H1 (cell line): ENCODE data around the gene REM1. TPM values are rescaled to one million over a fixed set of nuclear protein-coding genes. Genes with fewer than 3 reads are reported as not detected.

Experiments
- CTCF ChIA-PET: fragments of 300-600 bp; sonication (Branson Sonifier 250); formaldehyde crosslinking; loops from one replicate; lab custom pipeline; 2021; ENCODE audit not compliant: partially characterized antibody; lab: Charles Lee
- POLR2A ChIA-PET: fragments of 300-600 bp; sonication (Branson Sonifier 250); formaldehyde crosslinking; loops from one replicate; lab custom pipeline; 2021; ENCODE audit warnings: inconsistent platforms; ENCODE audit not compliant: partially characterized antibody; lab: Charles Lee
- DNase-seq, 2 experiments: peaks; one replicate each; pipeline versions ENCODE4 v3.0.0 to v3.0.0-alpha.2; 2010 to 2022; ENCODE audit warnings: low spot score in 2 of 2, low read depth in 1 of 2, mixed read lengths in 1 of 2
- FAIRE-seq: peaks from 2 replicates; lab custom pipeline; 2011; peaks lifted over from hg19 to GRCh38; lab: Jason Lieb, UNC
- H2AFZ ChIP-seq: 2 replicates; pipeline ENCODE4 v1.8.1; 2012; ENCODE audit warnings: low read length, inconsistent platforms
- H2AK5ac ChIP-seq: 2 replicates; pipeline ENCODE4 v1.6.1; 2013; ENCODE audit warnings: low read depth, low read length
- H2BK120ac ChIP-seq: replicated peaks from 2 replicates; pipeline ENCODE3; 2013; ENCODE audit warnings: low read depth, low read length, inconsistent platforms
- H2BK12ac ChIP-seq: 2 replicates; pipeline ENCODE4 v1.6.1; 2013; ENCODE audit warnings: low read depth, low read length
- H2BK15ac ChIP-seq: 2 replicates; pipeline ENCODE4 v1.6.1; 2013; ENCODE audit warnings: low read length
- H2BK20ac ChIP-seq: 2 replicates; pipeline ENCODE4 v1.6.1; 2013; ENCODE audit warnings: low read length
- H2BK5ac ChIP-seq: 2 replicates; pipeline ENCODE4 v1.6.1; 2013; ENCODE audit warnings: low read depth, low read length
- H3K14ac ChIP-seq: 2 replicates; pipeline ENCODE4 v1.6.1; 2013; ENCODE audit warnings: inconsistent platforms; ENCODE audit not compliant: insufficient read length
- H3K18ac ChIP-seq: 2 replicates; pipeline ENCODE4 v1.6.1; 2013; ENCODE audit warnings: low read length; ENCODE audit errors: extremely low read depth
- H3K23ac ChIP-seq: 2 replicates; pipeline ENCODE4 v1.6.1; 2013; ENCODE audit warnings: inconsistent platforms; ENCODE audit not compliant: insufficient read length
- H3K23me2 ChIP-seq: 2 replicates; pipeline ENCODE4 v1.6.1; 2013; ENCODE audit warnings: low read depth, low read length
- H3K27ac ChIP-seq: 2 replicates; pipeline ENCODE4 v1.6.1; 2011; ENCODE audit warnings: low read depth, low read length, inconsistent platforms
- H3K27me3 ChIP-seq, 4 experiments: replicated peaks in 1 of 4; 1 replicate in 1 of 4; 2 replicates in 3 of 4; pipeline versions ENCODE4 v1.6.1 to v1.8.1; 2011 to 2013; ENCODE audit warnings: low read length in 3 of 4, mild to moderate bottlenecking in 3 of 4, inconsistent platforms in 2 of 4, mixed read lengths in 2 of 4, moderate library complexity in 1 of 4; ENCODE audit not compliant: control insufficient read depth in 3 of 4, insufficient read depth in 3 of 4; ENCODE audit errors: extremely low read depth in 1 of 4
- H3K36me3 ChIP-seq, 4 experiments: 2 replicates each; pipeline versions ENCODE4 v1.6.1 to v1.8.1; 2011 to 2013; ENCODE audit warnings: mild to moderate bottlenecking in 4 of 4, low read length in 3 of 4, moderate library complexity in 2 of 4, control low read depth in 1 of 4, inconsistent platforms in 1 of 4; ENCODE audit not compliant: insufficient read depth in 4 of 4, control insufficient read depth in 2 of 4
- H3K4ac ChIP-seq: replicated peaks from 2 replicates; pipeline ENCODE3; 2013; ENCODE audit warnings: low read length, low read depth, mixed read lengths, inconsistent platforms; ENCODE audit not compliant: insufficient read length
- H3K4me1 ChIP-seq, 4 experiments: replicated peaks in 1 of 4; 1 replicate in 1 of 4; 2 replicates in 3 of 4; pipeline versions ENCODE4 v1.6.1 to v1.8.1; 2011 to 2013; ENCODE audit warnings: low read length in 3 of 4, inconsistent platforms in 2 of 4, mixed read lengths in 1 of 4; ENCODE audit not compliant: insufficient read depth in 4 of 4, control insufficient read depth in 3 of 4
- H3K4me2 ChIP-seq, 2 experiments: 2 replicates each; pipeline versions ENCODE4 v1.6.1 to v1.8.1; 2011 to 2013; ENCODE audit warnings: low read depth in 2 of 2, low read length in 2 of 2, control low read depth in 1 of 2, inconsistent platforms in 1 of 2, mild to moderate bottlenecking in 1 of 2; ENCODE audit not compliant: insufficient read depth in 1 of 2
- H3K4me3 ChIP-seq, 4 experiments: fragments of 200-600, 300-600 bp in 1 of 4; sonication (generic), shearing (Covaris generic), sonication (Bioruptor Twin) in 1 of 4; 2 replicates each; pipeline versions ENCODE4 v1.5.1 to v1.8.1; 2011 to 2016; ENCODE audit warnings: low read length in 4 of 4, low read depth in 3 of 4, control low read depth in 2 of 4, inconsistent platforms in 2 of 4, mild to moderate bottlenecking in 2 of 4, mixed read lengths in 1 of 4, moderate library complexity in 1 of 4; ENCODE audit not compliant: insufficient read depth in 2 of 4; ENCODE audit errors: extremely low read depth in 1 of 4
- H3K56ac ChIP-seq: replicated peaks from 2 replicates; pipeline ENCODE3; 2013; ENCODE audit warnings: low read depth, mild to moderate bottlenecking, mixed read lengths, low read length, inconsistent platforms; ENCODE audit not compliant: insufficient read length
- H3K79me1 ChIP-seq: 2 replicates; pipeline ENCODE4 v1.6.1; 2013; ENCODE audit warnings: low read depth, low read length, control low read depth
- H3K79me2 ChIP-seq, 2 experiments: 2 replicates each; pipeline versions ENCODE4 v1.6.1 to v1.8.1; 2012 to 2013; ENCODE audit warnings: low read length in 2 of 2, mild to moderate bottlenecking in 2 of 2, inconsistent platforms in 1 of 2; ENCODE audit not compliant: insufficient read depth in 2 of 2, control insufficient read depth in 1 of 2
- H3K9ac ChIP-seq, 4 experiments: replicated peaks in 1 of 4; 1 replicate in 1 of 4; 2 replicates in 3 of 4; pipeline versions ENCODE4 v1.6.1 to v1.8.1; 2011 to 2013; ENCODE audit warnings: low read depth in 3 of 4, low read length in 3 of 4, control low read depth in 2 of 4, mild to moderate bottlenecking in 2 of 4, moderate library complexity in 2 of 4, inconsistent platforms in 1 of 4; ENCODE audit errors: extremely low read depth in 1 of 4
- H3K9me3 ChIP-seq, 2 experiments: 2 replicates each; pipeline versions ENCODE4 v1.6.1 to v1.8.1; 2012 to 2013; ENCODE audit warnings: mild to moderate bottlenecking in 2 of 2, moderate library complexity in 2 of 2, control low read depth in 1 of 2, inconsistent platforms in 1 of 2, low read depth in 1 of 2, low read length in 1 of 2, mixed read lengths in 1 of 2; ENCODE audit not compliant: insufficient read depth in 2 of 2
- H4K20me1 ChIP-seq, 2 experiments: replicated peaks in 1 of 2; 2 replicates each; pipeline versions ENCODE3 to v1.8.1; 2011 to 2013; ENCODE audit warnings: inconsistent platforms in 2 of 2, low read length in 2 of 2, mild to moderate bottlenecking in 1 of 2; ENCODE audit not compliant: insufficient read depth in 2 of 2, control insufficient read depth in 1 of 2
- H4K5ac ChIP-seq: 2 replicates; pipeline ENCODE4 v1.6.1; 2013; ENCODE audit warnings: low read length, low read depth, mixed read lengths, inconsistent platforms; ENCODE audit not compliant: insufficient read length
- H4K8ac ChIP-seq: 2 replicates; pipeline ENCODE4 v1.8.0; 2013; ENCODE audit warnings: mild to moderate bottlenecking, moderate library complexity, low read length, inconsistent platforms; ENCODE audit not compliant: insufficient read depth; ENCODE audit errors: extremely low read depth
- H4K91ac ChIP-seq: replicated peaks from 2 replicates; pipeline ENCODE3; 2013; ENCODE audit warnings: low read length, mixed read lengths, inconsistent platforms; ENCODE audit not compliant: insufficient read length
- BRCA1 ChIP-seq: IDR thresholded peaks from 2 replicates; pipeline ENCODE4 v1.6.1; 2012; ENCODE audit warnings: low read depth, low read length, improper control_type of control experiment
- CREB1 ChIP-seq: IDR thresholded peaks from 2 replicates; pipeline ENCODE4 v1.6.1; 2012; ENCODE audit warnings: inconsistent platforms
- NANOG ChIP-seq: IDR thresholded peaks from 2 replicates; pipeline ENCODE4 v1.6.1; 2011; ENCODE audit warnings: low read length, low read depth, mild to moderate bottlenecking, inconsistent platforms; ENCODE audit not compliant: insufficient read depth, poor library complexity, severe bottlenecking
- polyA plus RNA-seq, 7 experiments: library from polyadenylated mRNA; depleted of rRNA in 3 of 7; stranded (reverse) in 5 of 7; unstranded in 2 of 7; fragments of >200 nt in 5 of 7; fragments of 200-250 nt in 2 of 7; gene quantifications; 1 replicate in 5 of 7; 2 replicates in 1 of 7; 4 replicates in 1 of 7; pipeline versions ENCODE4 v1.2.1 to v1.2.3, GENCODE V29; 2011 to 2013; ENCODE audit warnings: missing spikeins in 2 of 7, mixed read lengths in 2 of 7
- total RNA-seq: library from RNA; stranded (reverse); fragmentation: NEBNext Ultra II Directional; extraction: Animal tissue kit (Norgen Biotek cat#: 25700); gene quantifications from 2 replicates; pipeline ENCODE4 v1.2.1, GENCODE V29; 2021

The REM1 gene
- total and polyA plus RNA-seq, 2 of the 8 experiments (the other 6 are each of a cell fraction or from before 2014, with no cell fraction given), result 0.05 TPM; not detected in 1

- Histone ChIP-seq H2BK5ac (no peak overlapping the region), H2BK120ac (no peak overlapping the region), H3K9ac (no peak overlapping the region), H3K79me2 (no peaks in the 10 kb centered on the region), H3K4me2 (no peak overlapping the region), H3K9me3 (peaks cover 48 to 57% of the 10 kb centered on the region in 2 experiments), H3K79me1 (no peaks in the 10 kb centered on the region), H3K4me3 (no peak overlapping the region), H4K91ac (no peak overlapping the region), H4K20me1 (no peaks in the 10 kb centered on the region), H3K56ac (no peak overlapping the region), H2BK12ac (no peak overlapping the region), H2AFZ (no peak overlapping the region), H3K36me3 (no peaks in the 10 kb centered on the region), H2AK5ac (no peak overlapping the region), H3K23ac (no peak overlapping the region), H3K4ac (no peak overlapping the region), H3K23me2 (no peaks in the 10 kb centered on the region), H2BK20ac (no peak overlapping the region), H3K18ac (no peak overlapping the region), H3K27ac (no peak overlapping the region), H4K5ac (no peak overlapping the region), H3K4me1 (no peaks in the 10 kb centered on the region), H3K27me3 (no peaks in the 10 kb centered on the region), H4K8ac (no peak overlapping the region), H2BK15ac (no peak overlapping the region), H3K14ac (no peak overlapping the region)
- no peak for DNase-seq
- TF ChIP-seq BRCA1 (no peak), CREB1 (no peak), NANOG (no peak)
- POLR2A ChIA-PET, result no interaction called here
- CTCF ChIA-PET, result no interaction called here
- no peak for FAIRE-seq
These were observed 49.3 kb upstream of the REM1 start for GRCh38 chr20:31425797-31426196.
